Endothelial cell of umbilical vein (primary cell): ENCODE measurements around the gene LAMC3. TPM values are rescaled to one million over a fixed set of nuclear protein-coding genes. Genes with fewer than 3 reads are reported as not detected.

Experiments
- BruUV-seq: library from RNA; stranded (reverse); fragments of 400-500 nt; replicated peaks from 2 replicates; lab custom pipeline; 2021; lab: Mats Ljungman, UMichigan
- CTCF ChIA-PET: fragments of 300-600, 350-600 bp; sonication (Branson Sonifier 250); formaldehyde crosslinking; loops from one replicate; lab custom pipeline; 2021; ENCODE audit warnings: antibody characterized with exemption, inconsistent platforms; lab: Charles Lee
- POLR2A ChIA-PET: fragments of 300-600, 350-600 bp; sonication (Branson Sonifier 250); formaldehyde crosslinking; loops from one replicate; lab custom pipeline; 2021; ENCODE audit warnings: antibody characterized with exemption, inconsistent platforms; lab: Charles Lee
- DNase-seq: peaks from one replicate; pipeline ENCODE4 v3.0.0-alpha.2; 2011; ENCODE audit warnings: low read depth, low spot score
- FAIRE-seq: peaks from 2 replicates; lab custom pipeline; 2011; peaks lifted over from hg19 to GRCh38; lab: Jason Lieb, UNC
- H2AFZ ChIP-seq: 2 replicates; pipeline ENCODE4 v1.6.0; 2012; ENCODE audit warnings: low read depth, low read length, control low read depth, inconsistent platforms
- H3K27ac ChIP-seq: 2 replicates; pipeline ENCODE4 v1.5.1; 2011; ENCODE audit warnings: low read depth, mild to moderate bottlenecking, control low read depth, low read length, moderate library complexity; ENCODE audit not compliant: insufficient read depth
- H3K27me3 ChIP-seq, 2 experiments: 2 replicates each; pipeline versions ENCODE4 v1.6.0 to v1.6.1; 2011; ENCODE audit warnings: low read length in 2 of 2, mixed read lengths in 1 of 2; ENCODE audit not compliant: control insufficient read depth in 2 of 2, insufficient read depth in 2 of 2
- H3K36me3 ChIP-seq, 2 experiments: 2 replicates in 1 of 2; 3 replicates in 1 of 2; pipeline ENCODE4 v1.5.1; 2011; ENCODE audit warnings: low read length in 2 of 2, mild to moderate bottlenecking in 1 of 2, moderate library complexity in 1 of 2; ENCODE audit not compliant: control insufficient read depth in 2 of 2, insufficient read depth in 2 of 2; ENCODE audit errors: extremely low read depth in 1 of 2
- H3K4me1 ChIP-seq: 3 replicates; pipeline ENCODE4 v1.5.1; 2011; ENCODE audit warnings: mild to moderate bottlenecking, low read length; ENCODE audit not compliant: control insufficient read depth, insufficient read depth; ENCODE audit errors: extremely low read depth
- H3K4me2 ChIP-seq: 2 replicates; pipeline ENCODE4 v1.6.1; 2011; ENCODE audit warnings: low read length, control low read depth, mixed read lengths; ENCODE audit not compliant: insufficient read depth
- H3K4me3 ChIP-seq, 3 experiments: fragments of 200-600 bp in 1 of 3; sonication (generic), shearing (Covaris generic) in 1 of 3; replicated peaks in 1 of 3; 2 replicates each; pipeline ENCODE4 v1.5.1; 2011 to 2016; ENCODE audit warnings: control low read depth in 3 of 3, low read length in 3 of 3, mild to moderate bottlenecking in 2 of 3, inconsistent platforms in 1 of 3, low read depth in 1 of 3, moderate library complexity in 1 of 3; ENCODE audit not compliant: insufficient read depth in 1 of 3
- H3K79me2 ChIP-seq: 2 replicates; pipeline ENCODE4 v1.6.0; 2012; ENCODE audit warnings: low read length, inconsistent platforms; ENCODE audit not compliant: control insufficient read depth, insufficient read depth
- H3K9ac ChIP-seq: replicated peaks from 2 replicates; pipeline ENCODE3; 2011; ENCODE audit warnings: low read length, control low read depth; ENCODE audit not compliant: insufficient read depth; ENCODE audit errors: extremely low read depth
- H3K9me1 ChIP-seq: replicated peaks from 3 replicates; pipeline ENCODE4 v1.6.0; 2011; ENCODE audit warnings: mild to moderate bottlenecking, low read length; ENCODE audit not compliant: control insufficient read depth, insufficient read depth; ENCODE audit errors: extremely low read depth
- H3K9me3 ChIP-seq: replicated peaks from 2 replicates; pipeline ENCODE4 v1.5.1; 2012; ENCODE audit warnings: low read length, inconsistent platforms; ENCODE audit not compliant: control insufficient read depth, insufficient read depth
- H4K20me1 ChIP-seq: replicated peaks from 2 replicates; pipeline ENCODE3; 2011; ENCODE audit warnings: mild to moderate bottlenecking, low read length; ENCODE audit not compliant: control insufficient read depth, insufficient read depth; ENCODE audit errors: extremely low read depth
- EZH2 ChIP-seq: IDR thresholded peaks from 2 replicates; pipeline ENCODE4 v1.6.1; 2012; ENCODE audit warnings: borderline replicate concordance, low read depth, mild to moderate bottlenecking, moderate library complexity, low read length, inconsistent platforms; ENCODE audit not compliant: severe bottlenecking
- FOS ChIP-seq: IDR thresholded peaks from 2 replicates; pipeline ENCODE4 v1.6.1; 2011; ENCODE audit warnings: mild to moderate bottlenecking, low read length, moderate library complexity, borderline replicate concordance; ENCODE audit not compliant: insufficient read depth
- GATA2 ChIP-seq: IDR thresholded peaks from 2 replicates; pipeline ENCODE4 v1.7.0; 2011; ENCODE audit warnings: low read depth, mild to moderate bottlenecking, moderate library complexity, mixed read lengths, low read length; ENCODE audit not compliant: insufficient read length, insufficient read depth
- JUN ChIP-seq: IDR thresholded peaks from 2 replicates; pipeline ENCODE4 v1.6.1; 2011; ENCODE audit warnings: borderline replicate concordance, low read depth; ENCODE audit not compliant: insufficient read length, insufficient read depth
- MYC ChIP-seq: IDR thresholded peaks from one replicate; pipeline ENCODE4 v1.6.1; 2011; ENCODE audit warnings: mild to moderate bottlenecking, low read depth, low read length
- POLR2A ChIP-seq: IDR thresholded peaks from 2 replicates; pipeline ENCODE4 v1.6.1; 2012; ENCODE audit warnings: low read depth, mild to moderate bottlenecking, control low read depth, low read length
- POLR2AphosphoS5 ChIP-seq: IDR thresholded peaks from 2 replicates; pipeline ENCODE4 v1.6.1; 2012; ENCODE audit warnings: low read depth, mild to moderate bottlenecking, control low read depth, low read length, moderate library complexity; ENCODE audit not compliant: insufficient read depth
- dilution Hi-C: fragments of 300-500 bp; cut with MboI; formaldehyde crosslinking; loops from one replicate; pipeline ENCODE4 v1.15.0; 2019; ENCODE audit warnings: low sequenced_read_pairs; ENCODE audit not compliant: extremely low pct_ligation_motif_present
- intact Hi-C: fragments of 100-400 bp; cut with micrococcal nuclease; formaldehyde crosslinking; loops from one replicate; pipeline ENCODE4 v1.10.0; 2022
- polyA plus RNA-seq, 4 experiments: library from polyadenylated mRNA; depleted of rRNA in 3 of 4; stranded (reverse) in 3 of 4; unstranded in 1 of 4; fragments of >200 nt; gene quantifications; 2 replicates each; pipeline versions ENCODE4 v1.2.1 to v1.2.3, GENCODE V29; 2011 to 2012; ENCODE audit warnings: missing spikeins in 1 of 4
- total RNA-seq: library from RNA; stranded (reverse); gene quantifications from 2 replicates; pipeline ENCODE4 v1.2.3, GENCODE V29; 2021
- TF ChIP-seq, protein P1 (sequence below), 2 donors: IDR thresholded peaks; 1 replicate in 1 of 2; 2 replicates in 1 of 2; pipeline ENCODE4 v1.5.1; 2011; ENCODE audit warnings: low read length in 2 of 2, mild to moderate bottlenecking in 2 of 2, moderate library complexity in 2 of 2, control low read depth in 1 of 2, inconsistent platforms in 1 of 2, low read depth in 1 of 2; ENCODE audit not compliant: insufficient read depth in 1 of 2; ENCODE audit errors: extremely low read depth in 1 of 2
- TF ChIP-seq, protein P2 (sequence below): IDR thresholded peaks from 2 replicates; pipeline ENCODE4 v1.6.1; 2011; ENCODE audit not compliant: insufficient read depth, insufficient read length

The LAMC3 gene
- total and polyA plus RNA-seq, 2 donors (not counting 3 experiments of a cell fraction or from before 2014, with no cell fraction given): 0.18 to 0.38 TPM

DNA sequence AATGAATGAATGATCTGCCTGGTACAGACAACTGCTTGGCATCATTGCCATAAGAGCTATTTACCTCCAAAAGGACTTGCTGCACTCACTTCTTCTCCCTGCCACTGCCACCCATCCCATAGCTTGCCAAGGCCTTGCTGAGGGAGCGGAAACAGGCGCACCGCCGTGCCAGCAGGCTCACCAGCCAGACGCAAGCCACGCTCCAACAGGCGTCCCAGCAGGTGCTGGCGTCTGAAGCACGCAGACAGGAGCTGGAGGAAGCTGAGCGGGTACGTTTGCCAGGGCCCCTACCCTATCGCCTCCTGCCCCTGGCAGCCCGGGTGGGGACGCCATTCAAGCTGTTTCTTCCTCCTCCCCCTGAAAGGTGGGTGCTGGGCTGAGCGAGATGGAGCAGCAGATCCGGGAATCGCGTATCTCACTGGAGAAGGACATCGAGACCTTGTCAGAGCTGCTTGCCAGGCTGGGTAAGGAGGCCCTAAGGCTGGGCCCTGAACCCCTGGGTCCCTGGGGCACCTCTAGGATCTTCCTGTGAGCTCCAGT, 78.5 kb downstream of the LAMC3 start:
- Histone ChIP-seq H3K9ac (no peak overlapping the region), H3K4me2 (no peak overlapping the region), H3K27ac (no peak overlapping the region), H3K36me3 (no peaks in the 10 kb centered on the region), H3K4me3 (no peak overlapping the region), H3K9me1 (no peaks in the 10 kb centered on the region), H3K79me2 (no peaks in the 10 kb centered on the region), H3K4me1 (no peaks in the 10 kb centered on the region), H2AFZ (no peak overlapping the region), H3K27me3 (peaks cover 0 to 3% of the 10 kb centered on the region in 2 experiments), H3K9me3 (no peaks in the 10 kb centered on the region), H4K20me1 (no peaks in the 10 kb centered on the region)
- FAIRE-seq (no peak), DNase-seq (no peak)
- no peak for TF ChIP-seq FOS
- intact Hi-C loops: no loop called here
- ChIA-PET POLR2A (no interaction called here), CTCF (no interaction called here)
- dilution Hi-C loops: no loop called here
- no TSS peak for BruUV-seq

DNA sequence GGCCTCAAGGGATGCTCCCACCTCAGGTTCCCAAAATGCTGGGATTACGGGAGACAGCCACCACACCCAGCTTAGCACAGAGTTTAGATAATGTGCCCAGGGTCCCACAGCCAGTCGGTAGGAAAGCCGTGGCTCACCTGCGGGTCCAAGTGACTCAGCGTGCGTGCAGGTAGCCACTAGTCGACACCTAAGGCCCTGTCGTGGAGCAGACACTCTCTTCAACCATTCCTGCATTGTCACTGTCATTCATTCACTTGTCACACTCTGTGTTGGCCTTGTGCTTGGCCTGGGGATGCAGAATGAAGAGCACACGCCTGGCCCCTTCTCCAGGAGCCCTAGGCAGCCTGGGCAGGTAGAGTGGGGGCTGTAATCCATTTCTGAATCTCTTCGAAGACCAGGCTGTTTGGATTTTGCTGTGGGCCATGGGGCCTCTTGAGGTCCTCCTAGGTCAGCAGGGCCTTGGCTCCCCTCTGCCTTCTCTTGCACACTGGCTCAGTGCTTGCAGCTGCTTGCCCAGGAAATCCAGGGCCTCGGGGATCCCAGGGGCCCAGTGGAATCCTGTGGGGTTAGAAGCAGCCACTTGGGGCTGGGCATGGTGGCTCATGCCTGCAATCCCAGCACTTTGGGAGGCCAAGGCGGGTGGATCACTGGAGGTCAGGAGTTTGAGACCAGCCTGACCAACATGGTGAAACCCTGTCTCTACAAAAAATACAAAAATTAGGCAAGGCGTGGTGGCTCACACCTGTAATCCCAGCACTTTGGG, 81.2 kb downstream of the LAMC3 start:
- no peak overlapping the region for H2AFZ ChIP-seq
- dilution Hi-C loops: no loop called here
- no TSS peak for BruUV-seq

More for the DNA sequence above, 81.2 kb downstream of the LAMC3 start:
- DNase-seq (no peak), FAIRE-seq (no peak)
- H3K4me3 ChIP-seq: no peak overlapping the region
- no peaks in the 10 kb centered on the region for H4K20me1 ChIP-seq
- CTCF ChIA-PET: no interaction called here
- intact Hi-C loops: no loop called here
- H3K79me2 ChIP-seq: no peaks in the 10 kb centered on the region
- H3K4me1 ChIP-seq: no peaks in the 10 kb centered on the region
- H3K9me1 ChIP-seq: no peaks in the 10 kb centered on the region
- POLR2A ChIA-PET: no interaction called here
- TF ChIP-seq FOS: no peak
- TF ChIP-seq, protein P1, sequence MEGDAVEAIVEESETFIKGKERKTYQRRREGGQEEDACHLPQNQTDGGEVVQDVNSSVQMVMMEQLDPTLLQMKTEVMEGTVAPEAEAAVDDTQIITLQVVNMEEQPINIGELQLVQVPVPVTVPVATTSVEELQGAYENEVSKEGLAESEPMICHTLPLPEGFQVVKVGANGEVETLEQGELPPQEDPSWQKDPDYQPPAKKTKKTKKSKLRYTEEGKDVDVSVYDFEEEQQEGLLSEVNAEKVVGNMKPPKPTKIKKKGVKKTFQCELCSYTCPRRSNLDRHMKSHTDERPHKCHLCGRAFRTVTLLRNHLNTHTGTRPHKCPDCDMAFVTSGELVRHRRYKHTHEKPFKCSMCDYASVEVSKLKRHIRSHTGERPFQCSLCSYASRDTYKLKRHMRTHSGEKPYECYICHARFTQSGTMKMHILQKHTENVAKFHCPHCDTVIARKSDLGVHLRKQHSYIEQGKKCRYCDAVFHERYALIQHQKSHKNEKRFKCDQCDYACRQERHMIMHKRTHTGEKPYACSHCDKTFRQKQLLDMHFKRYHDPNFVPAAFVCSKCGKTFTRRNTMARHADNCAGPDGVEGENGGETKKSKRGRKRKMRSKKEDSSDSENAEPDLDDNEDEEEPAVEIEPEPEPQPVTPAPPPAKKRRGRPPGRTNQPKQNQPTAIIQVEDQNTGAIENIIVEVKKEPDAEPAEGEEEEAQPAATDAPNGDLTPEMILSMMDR (IDR thresholded peaks at IDR 0.05; ENCODE audit: extremely low read depth in 1 of 2, insufficient read depth in 1 of 2, low read depth in 1 of 2, low read length in 2 of 2): no peak
- no peak for TF ChIP-seq MYC
- no peak for TF ChIP-seq JUN
- TF ChIP-seq GATA2: no peak
- no peak for TF ChIP-seq POLR2AphosphoS5
- TF ChIP-seq POLR2A: no peak
- no peak for TF ChIP-seq EZH2
- TF ChIP-seq, protein P2, sequence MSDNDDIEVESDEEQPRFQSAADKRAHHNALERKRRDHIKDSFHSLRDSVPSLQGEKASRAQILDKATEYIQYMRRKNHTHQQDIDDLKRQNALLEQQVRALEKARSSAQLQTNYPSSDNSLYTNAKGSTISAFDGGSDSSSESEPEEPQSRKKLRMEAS: no peak
- H3K27ac ChIP-seq: no peak overlapping the region
- H3K36me3 ChIP-seq: no peaks in the 10 kb centered on the region
- H3K9ac ChIP-seq: no peak overlapping the region
- H3K9me3 ChIP-seq: no peaks in the 10 kb centered on the region
- peaks cover 2 to 3% of the 10 kb centered on the region in 2 experiments for H3K27me3 ChIP-seq
- H3K4me2 ChIP-seq: no peak overlapping the region
